Mesendoderm (in vitro differentiated cells): ENCODE measurements around the gene PRELP.

ENCODE experiments used
- DNase-seq: peaks from one replicate; pipeline ENCODE4 v3.0.0; 2013
- H2AK5ac ChIP-seq: 2 replicates; pipeline ENCODE4 v1.6.1; 2013; ENCODE audit warnings: low read length, inconsistent platforms
- H2BK120ac ChIP-seq: 2 replicates; pipeline ENCODE4 v1.6.1; 2013; ENCODE audit warnings: low read depth, mild to moderate bottlenecking, low read length, moderate library complexity, mixed read lengths
- H2BK15ac ChIP-seq: replicated peaks from 2 replicates; pipeline ENCODE4 v1.6.1; 2013; ENCODE audit warnings: low read depth, mild to moderate bottlenecking, moderate library complexity
- H2BK5ac ChIP-seq: 2 replicates; pipeline ENCODE4 v1.6.1; 2013; ENCODE audit warnings: low read length, inconsistent platforms
- H3K18ac ChIP-seq: 2 replicates; pipeline ENCODE4 v1.6.1; 2013; ENCODE audit warnings: mild to moderate bottlenecking, low read length, mixed read lengths
- H3K23ac ChIP-seq: one replicate; pipeline ENCODE4 v1.6.1; 2013; ENCODE audit warnings: low read length
- H3K27ac ChIP-seq: 2 replicates; pipeline ENCODE4 v1.5.1; 2013; ENCODE audit warnings: low read depth, mild to moderate bottlenecking, inconsistent platforms, low read length, moderate library complexity
- H3K27me3 ChIP-seq: 2 replicates; pipeline ENCODE4 v1.6.1; 2013; ENCODE audit warnings: low read length, control low read depth, mild to moderate bottlenecking, inconsistent platforms; ENCODE audit not compliant: insufficient read depth, poor library complexity
- H3K36me3 ChIP-seq: 2 replicates; pipeline ENCODE4 v1.6.1; 2013; ENCODE audit warnings: low read length, inconsistent platforms; ENCODE audit not compliant: control insufficient read depth, insufficient read depth
- H3K4ac ChIP-seq: one replicate; pipeline ENCODE4 v1.6.1; 2013; ENCODE audit warnings: low read depth, mild to moderate bottlenecking, low read length, moderate library complexity
- H3K4me1 ChIP-seq: 2 replicates; pipeline ENCODE4 v1.6.1; 2013; ENCODE audit warnings: low read depth, low read length, inconsistent platforms; ENCODE audit not compliant: control insufficient read depth
- H3K4me2 ChIP-seq: 2 replicates; pipeline ENCODE4 v1.6.1; 2013; ENCODE audit warnings: low read length
- H3K4me3 ChIP-seq: 2 replicates; pipeline ENCODE4 v1.5.1; 2013; ENCODE audit warnings: mild to moderate bottlenecking, low read length
- H3K56ac ChIP-seq: one replicate; pipeline ENCODE4 v1.6.1; 2013; ENCODE audit warnings: low read length
- H3K79me1 ChIP-seq: 2 replicates; pipeline ENCODE4 v1.6.1; 2013; ENCODE audit warnings: low read length, inconsistent platforms
- H3K79me2 ChIP-seq: 2 replicates; pipeline ENCODE4 v1.6.1; 2013; ENCODE audit warnings: mild to moderate bottlenecking, low read length; ENCODE audit not compliant: control insufficient read depth, insufficient read depth
- H3K9ac ChIP-seq: 2 replicates; pipeline ENCODE4 v1.6.1; 2013; ENCODE audit warnings: low read length, inconsistent platforms
- H4K5ac ChIP-seq: one replicate; pipeline ENCODE4 v1.6.1; 2013; ENCODE audit warnings: low read length
- H4K8ac ChIP-seq: one replicate; pipeline ENCODE4 v1.6.1; 2013; ENCODE audit warnings: low read depth, mild to moderate bottlenecking, control low read depth, low read length, moderate library complexity
- WGBS: extraction: QIAGEN DNeasy Blood & Tissue Kit; methylation state at CpG from one replicate; pipeline ENCODE4 v1.1.7; 2013; ENCODE audit warnings: low lambda C conversion rate, missing lambda C conversion rate; ENCODE audit not compliant: insufficient coverage; ENCODE audit errors: extremely low coverage; 5-methylcytosine and 5-hydroxymethylcytosine counted together

Gene PRELP

GRCh38 chr1:203497269-203497777, 21.7 kb downstream of the PRELP start:
- no peaks in the 10 kb centered on the region for H3K79me2 ChIP-seq

DNA sequence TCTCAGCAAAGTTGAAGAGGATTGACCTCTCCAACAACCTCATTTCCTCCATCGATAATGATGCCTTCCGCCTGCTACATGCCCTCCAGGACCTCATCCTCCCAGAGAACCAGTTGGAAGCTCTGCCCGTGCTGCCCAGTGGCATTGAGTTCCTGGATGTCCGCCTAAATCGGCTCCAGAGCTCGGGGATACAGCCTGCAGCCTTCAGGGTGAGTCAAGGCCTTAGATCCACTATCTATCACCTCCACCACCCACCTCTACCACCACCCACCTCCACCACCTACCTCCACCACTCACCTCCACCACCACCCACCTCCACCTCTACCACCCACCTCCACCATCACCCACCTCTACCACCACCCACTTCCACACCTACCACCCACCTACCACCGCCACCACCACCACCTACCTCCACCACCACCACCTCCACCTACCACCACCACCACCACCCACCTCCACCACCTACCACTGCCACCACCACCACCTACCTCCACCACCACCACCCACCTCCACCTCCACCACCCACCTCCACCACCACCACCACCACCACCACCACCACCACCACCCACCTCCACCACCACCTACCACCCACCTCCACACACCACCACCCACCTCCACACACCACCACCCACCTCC, 24.2 kb downstream of the PRELP start:
- H3K79me1 ChIP-seq, result no peaks in the 10 kb centered on the region
- no peaks in the 10 kb centered on the region for H3K79me2 ChIP-seq
- H2BK5ac ChIP-seq, result no peak overlapping the region
- H2BK15ac ChIP-seq, result no peak overlapping the region
- no peaks in the 10 kb centered on the region for H3K36me3 ChIP-seq
- no peak overlapping the region for H3K23ac ChIP-seq
- H4K8ac ChIP-seq, result no peak overlapping the region
- WGBS, result no CpG with 5 or more reads among the region's 7 CpGs
- no peak overlapping the region for H3K56ac ChIP-seq
- H3K27ac ChIP-seq, result no peak overlapping the region
- DNase-seq, result no peak
- H3K4ac ChIP-seq, result no peak overlapping the region
- no peak overlapping the region for H3K18ac ChIP-seq
- no peaks in the 10 kb centered on the region for H3K4me1 ChIP-seq
- no peak overlapping the region for H2AK5ac ChIP-seq
- H3K4me2 ChIP-seq, result no peak overlapping the region
- H3K4me3 ChIP-seq, result no peak overlapping the region
- no peak overlapping the region for H3K9ac ChIP-seq
- H3K27me3 ChIP-seq, result no peaks in the 10 kb centered on the region
- no peak overlapping the region for H4K5ac ChIP-seq
- H2BK120ac ChIP-seq, result no peak overlapping the region

More at GRCh38 chr1:203497269-203497777, 21.7 kb downstream of the PRELP start:
- no peaks in the 10 kb centered on the region for H3K79me1 ChIP-seq
- H3K4ac ChIP-seq, result no peak overlapping the region
- H3K36me3 ChIP-seq, result no peaks in the 10 kb centered on the region
- no peak overlapping the region for H4K5ac ChIP-seq
- no peak overlapping the region for H2BK15ac ChIP-seq
- H3K27me3 ChIP-seq, result no peaks in the 10 kb centered on the region
- WGBS, result no CpG with 5 or more reads among the region's 5 CpGs
- no peak overlapping the region for H2BK120ac ChIP-seq
- no peak overlapping the region for H4K8ac ChIP-seq
- H3K4me1 ChIP-seq, result no peaks in the 10 kb centered on the region
- no peak for DNase-seq
- H3K4me3 ChIP-seq, result no peak overlapping the region
- H3K9ac ChIP-seq, result no peak overlapping the region
- H3K23ac ChIP-seq, result no peak overlapping the region
- H3K18ac ChIP-seq, result no peak overlapping the region
- no peak overlapping the region for H2AK5ac ChIP-seq
- no peak overlapping the region for H2BK5ac ChIP-seq
- no peak overlapping the region for H3K27ac ChIP-seq
- H3K4me2 ChIP-seq, result no peak overlapping the region
- H3K56ac ChIP-seq, result no peak overlapping the region

DNA sequence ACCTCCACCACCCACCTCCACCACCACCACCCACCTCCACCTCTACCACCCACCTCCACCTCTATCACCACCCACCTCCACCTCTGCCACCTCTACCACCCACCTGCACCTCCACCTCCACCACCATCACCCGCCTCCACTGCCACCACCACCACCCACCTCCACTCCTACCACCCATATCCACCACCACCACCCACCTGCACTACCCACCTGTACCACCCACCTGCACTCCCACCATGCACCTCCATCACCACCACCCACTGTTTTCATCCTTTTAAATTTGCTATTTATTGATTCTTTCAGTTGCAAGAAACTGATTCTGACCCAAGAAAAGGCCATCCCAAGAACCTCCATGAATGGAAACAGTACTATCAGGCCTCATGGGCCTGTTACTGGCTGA, 24.7 kb downstream of the PRELP start:
- Histone ChIP-seq H3K56ac (no peak overlapping the region), H3K23ac (no peak overlapping the region), H3K4me2 (no peak overlapping the region), H4K5ac (no peak overlapping the region), H3K18ac (no peak overlapping the region), H3K79me1 (no peaks in the 10 kb centered on the region), H2BK5ac (no peak overlapping the region), H4K8ac (no peak overlapping the region), H2BK15ac (no peak overlapping the region), H3K27me3 (no peaks in the 10 kb centered on the region), H2BK120ac (no peak overlapping the region), H3K4ac (no peak overlapping the region), H3K79me2 (no peaks in the 10 kb centered on the region), H3K4me1 (peaks cover 2% of the 10 kb centered on the region), H3K36me3 (no peaks in the 10 kb centered on the region), H2AK5ac (no peak overlapping the region), H3K27ac (no peak overlapping the region), H3K4me3 (no peak overlapping the region), H3K9ac (no peak overlapping the region)
- no CpG with 5 or more reads among the region's 1 CpG for WGBS
- no peak for DNase-seq

GRCh38 chr1:203503836-203504235, 28.2 kb downstream of the PRELP start:
- Histone ChIP-seq H3K4me1 (peaks cover 6% of the 10 kb centered on the region), H3K56ac (no peak overlapping the region), H3K36me3 (no peaks in the 10 kb centered on the region), H4K5ac (no peak overlapping the region), H2BK15ac (no peak overlapping the region), H2BK120ac (no peak overlapping the region), H4K8ac (no peak overlapping the region), H2AK5ac (no peak overlapping the region), H3K27ac (no peak overlapping the region), H3K23ac (no peak overlapping the region), H2BK5ac (no peak overlapping the region), H3K79me1 (no peaks in the 10 kb centered on the region), H3K4me3 (no peak overlapping the region), H3K18ac (no peak overlapping the region), H3K9ac (no peak overlapping the region), H3K4me2 (no peak overlapping the region), H3K27me3 (no peaks in the 10 kb centered on the region), H3K4ac (no peak overlapping the region), H3K79me2 (no peaks in the 10 kb centered on the region)
- DNase-seq, result no peak
- no CpG with 5 or more reads among the region's 3 CpGs for WGBS

- H2BK15ac ChIP-seq, result no peak overlapping the region
- H4K5ac ChIP-seq, result no peak overlapping the region
- WGBS, result no CpG with 5 or more reads among the region's 12 CpGs
- H3K79me1 ChIP-seq, result no peaks in the 10 kb centered on the region
- H3K4me1 ChIP-seq, result peaks cover 7% of the 10 kb centered on the region
- no peak overlapping the region for H3K27ac ChIP-seq
- H3K4me2 ChIP-seq, result no peak overlapping the region
- no peak overlapping the region for H4K8ac ChIP-seq
- no peak overlapping the region for H3K4me3 ChIP-seq
- peak overlapping the region; percentile 56 for H3K56ac ChIP-seq
- no peak overlapping the region for H2BK120ac ChIP-seq
- peak; percentile 89 for DNase-seq
- H3K23ac ChIP-seq, result no peak overlapping the region
- no peak overlapping the region for H3K9ac ChIP-seq
- no peak overlapping the region for H2BK5ac ChIP-seq
- H3K36me3 ChIP-seq, result no peaks in the 10 kb centered on the region
- H2AK5ac ChIP-seq, result peak overlapping the region; percentile 47
- no peaks in the 10 kb centered on the region for H3K79me2 ChIP-seq
- no peaks in the 10 kb centered on the region for H3K27me3 ChIP-seq
- no peak overlapping the region for H3K4ac ChIP-seq
- no peak overlapping the region for H3K18ac ChIP-seq
These were observed 29.0 kb downstream of the PRELP start for GRCh38 chr1:203504400-203505250.
